Vagina (tissue), 2 donors: Measurements from ENCODE around the gene CNTN5.

ENCODE experiments used
- POLR2A ChIP-seq, 2 donors: fragments of 450-650 bp; IDR thresholded peaks; one replicate each; pipeline ENCODE4 v1.6.1; 2017; ENCODE audit warnings: antibody characterized with exemption in 2 of 2, mild to moderate bottlenecking in 2 of 2, moderate library complexity in 2 of 2
- POLR2AphosphoS5 ChIP-seq, 2 donors: sonication (generic); formaldehyde crosslinking; IDR thresholded peaks; one replicate each; pipeline ENCODE4 v1.9.0; 2017; ENCODE audit warnings: antibody characterized with exemption in 2 of 2, mild to moderate bottlenecking in 2 of 2, low read depth in 1 of 2; ENCODE audit not compliant: insufficient read depth in 1 of 2
- TF ChIP-seq, protein P1 (sequence below), 3 experiments: fragments of 450-650 bp in 2 of 3; fragments of 200-600 bp in 1 of 3; sonication (generic) in 1 of 3; IDR thresholded peaks; one replicate each; pipeline ENCODE4 v1.5.1; 2017 to 2019; ENCODE audit warnings: antibody characterized with exemption in 3 of 3, mild to moderate bottlenecking in 2 of 3, moderate library complexity in 2 of 3

DNA sequence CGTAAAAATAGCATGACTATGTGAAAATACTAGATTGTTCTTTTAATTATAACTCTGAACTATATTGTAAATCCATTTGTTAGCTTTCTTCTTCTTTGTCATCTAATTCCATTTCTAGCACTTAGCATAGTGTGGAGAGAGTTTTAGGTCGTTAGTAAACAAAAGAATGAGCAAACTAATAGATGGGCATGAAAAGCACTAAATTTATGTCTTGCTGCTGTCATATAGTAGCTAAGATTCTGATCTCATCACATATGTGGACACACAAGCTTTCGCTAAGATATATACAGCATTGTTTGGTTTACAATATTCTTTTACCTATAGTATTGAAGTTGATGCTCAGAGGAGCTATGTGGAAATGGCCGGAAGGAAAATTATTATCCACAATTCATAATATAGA lies 370.5 kb downstream of the CNTN5 start:
- TF ChIP-seq POLR2AphosphoS5 (IDR thresholded peaks at IDR 0.05; ENCODE audit: insufficient read depth in 1 of 2, low read depth in 1 of 2) (no peak), POLR2A (IDR thresholded peaks at IDR 0.05) (no peak)
- TF ChIP-seq, protein P1, sequence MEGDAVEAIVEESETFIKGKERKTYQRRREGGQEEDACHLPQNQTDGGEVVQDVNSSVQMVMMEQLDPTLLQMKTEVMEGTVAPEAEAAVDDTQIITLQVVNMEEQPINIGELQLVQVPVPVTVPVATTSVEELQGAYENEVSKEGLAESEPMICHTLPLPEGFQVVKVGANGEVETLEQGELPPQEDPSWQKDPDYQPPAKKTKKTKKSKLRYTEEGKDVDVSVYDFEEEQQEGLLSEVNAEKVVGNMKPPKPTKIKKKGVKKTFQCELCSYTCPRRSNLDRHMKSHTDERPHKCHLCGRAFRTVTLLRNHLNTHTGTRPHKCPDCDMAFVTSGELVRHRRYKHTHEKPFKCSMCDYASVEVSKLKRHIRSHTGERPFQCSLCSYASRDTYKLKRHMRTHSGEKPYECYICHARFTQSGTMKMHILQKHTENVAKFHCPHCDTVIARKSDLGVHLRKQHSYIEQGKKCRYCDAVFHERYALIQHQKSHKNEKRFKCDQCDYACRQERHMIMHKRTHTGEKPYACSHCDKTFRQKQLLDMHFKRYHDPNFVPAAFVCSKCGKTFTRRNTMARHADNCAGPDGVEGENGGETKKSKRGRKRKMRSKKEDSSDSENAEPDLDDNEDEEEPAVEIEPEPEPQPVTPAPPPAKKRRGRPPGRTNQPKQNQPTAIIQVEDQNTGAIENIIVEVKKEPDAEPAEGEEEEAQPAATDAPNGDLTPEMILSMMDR (IDR thresholded peaks at IDR 0.05): no peak
